IMR-90 (cell line): ENCODE results near the gene OGG1. TPM values are rescaled to one million over a fixed set of nuclear protein-coding genes. Genes with fewer than 3 reads are reported as not detected.

Experiments used
- ATAC-seq: fragments of 200-7000 bp; cut with Tn5 transposase; 2 replicates; pipeline ENCODE4 v1.9.1; 2020; ENCODE audit warnings: low read depth, mild to moderate bottlenecking, moderate library complexity
- Bru-seq: library from RNA; stranded (reverse); fragments of 400-500 nt; gene quantifications from one replicate; lab custom pipeline; 2021; lab: Mats Ljungman, UMichigan
- BruChase-seq, 2 experiments: library from RNA; stranded (reverse); fragments of 400-500 nt; gene quantifications; one replicate each; lab custom pipeline; 2021; lab: Mats Ljungman, UMichigan
- BruUV-seq: library from RNA; stranded (reverse); fragments of 400-500 nt; replicated peaks from 2 replicates; lab custom pipeline; 2021; lab: Mats Ljungman, UMichigan
- CTCF ChIA-PET: fragments of 300-600 bp; formaldehyde crosslinking; extraction: SDS; loops from one replicate; lab custom pipeline; 2021; ENCODE audit warnings: antibody characterized with exemption; lab: Yijun Ruan, JAX
- POLR2A ChIA-PET: fragments of 300-600 bp; sonication (Branson Sonifier 250); formaldehyde crosslinking; loops from one replicate; lab custom pipeline; 2022; ENCODE audit warnings: antibody characterized with exemption; ENCODE audit not compliant: unreplicated experiment; lab: Charles Lee
- DNase-seq: peaks from one replicate; pipeline ENCODE4 v3.0.0; 2013
- H2AFZ ChIP-seq: replicated peaks from 2 replicates; pipeline ENCODE3; 2013; ENCODE audit warnings: low read length, mild to moderate bottlenecking; ENCODE audit not compliant: poor library complexity
- H2AK5ac ChIP-seq: 2 replicates; pipeline ENCODE4 v1.6.1; 2013; ENCODE audit warnings: low read depth, low read length, inconsistent platforms
- H2AK9ac ChIP-seq: replicated peaks from 2 replicates; pipeline ENCODE3; 2013; ENCODE audit warnings: mild to moderate bottlenecking, low read depth, low read length, moderate library complexity; ENCODE audit not compliant: poor library complexity
- H2BK120ac ChIP-seq: 2 replicates; pipeline ENCODE4 v1.6.1; 2013; ENCODE audit warnings: low read depth, low read length, inconsistent platforms
- H2BK15ac ChIP-seq: 3 replicates; pipeline ENCODE4 v1.6.1; 2013; ENCODE audit warnings: low read depth, low read length, inconsistent platforms
- H2BK20ac ChIP-seq: 2 replicates; pipeline ENCODE4 v1.6.1; 2013; ENCODE audit warnings: low read depth, mild to moderate bottlenecking, inconsistent platforms, low read length, moderate library complexity
- H2BK5ac ChIP-seq: 2 replicates; pipeline ENCODE4 v1.6.1; 2013; ENCODE audit warnings: mild to moderate bottlenecking, low read depth, low read length, inconsistent platforms; ENCODE audit not compliant: poor library complexity, severe bottlenecking
- H3K14ac ChIP-seq: replicated peaks from 2 replicates; pipeline ENCODE4 v1.6.1; 2013; ENCODE audit warnings: low read depth, low read length, inconsistent platforms
- H3K18ac ChIP-seq: 2 replicates; pipeline ENCODE4 v1.6.1; 2013; ENCODE audit warnings: low read depth, low read length, control low read depth
- H3K23ac ChIP-seq: 2 replicates; pipeline ENCODE4 v1.6.1; 2013; ENCODE audit warnings: low read depth, low read length, inconsistent platforms
- H3K27ac ChIP-seq: 2 replicates; pipeline ENCODE4 v1.5.1; 2013; ENCODE audit warnings: mild to moderate bottlenecking, control low read depth, low read length; ENCODE audit not compliant: insufficient read depth
- H3K27me3 ChIP-seq: 2 replicates; pipeline ENCODE4 v1.6.1; 2013; ENCODE audit warnings: low read length; ENCODE audit not compliant: control insufficient read depth, insufficient read depth
- H3K36me3 ChIP-seq: 2 replicates; pipeline ENCODE4 v1.6.1; 2013; ENCODE audit warnings: low read length, mixed read lengths; ENCODE audit not compliant: control insufficient read depth, insufficient read depth
- H3K4ac ChIP-seq: 2 replicates; pipeline ENCODE4 v1.6.1; 2013; ENCODE audit warnings: low read depth, low read length, inconsistent platforms
- H3K4me1 ChIP-seq: 2 replicates; pipeline ENCODE4 v1.6.1; 2013; ENCODE audit warnings: low read length, mixed read lengths; ENCODE audit not compliant: control insufficient read depth, insufficient read depth
- H3K4me2 ChIP-seq: 2 replicates; pipeline ENCODE4 v1.6.1; 2013; ENCODE audit warnings: low read depth, mild to moderate bottlenecking, control low read depth, low read length, moderate library complexity
- H3K4me3 ChIP-seq: 2 replicates; pipeline ENCODE4 v1.5.1; 2013; ENCODE audit warnings: low read depth, mild to moderate bottlenecking, control low read depth, low read length, moderate library complexity; ENCODE audit not compliant: insufficient read depth
- H3K56ac ChIP-seq: 2 replicates; pipeline ENCODE4 v1.6.1; 2013; ENCODE audit warnings: low read length, inconsistent platforms; ENCODE audit not compliant: insufficient read depth; ENCODE audit errors: extremely low read depth
- H3K79me1 ChIP-seq, 2 experiments: 2 replicates each; pipeline ENCODE4 v1.6.1; 2013; ENCODE audit warnings: low read length in 2 of 2, inconsistent platforms in 1 of 2, low read depth in 1 of 2
- H3K9ac ChIP-seq: 2 replicates; pipeline ENCODE4 v1.6.1; 2013; ENCODE audit warnings: low read depth, low read length, control low read depth
- H3K9me1 ChIP-seq: 2 replicates; pipeline ENCODE4 v1.6.1; 2013; ENCODE audit warnings: low read length, inconsistent platforms; ENCODE audit not compliant: insufficient read depth
- H3K9me3 ChIP-seq: 2 replicates; pipeline ENCODE4 v1.6.1; 2013; ENCODE audit warnings: low read length; ENCODE audit not compliant: control insufficient read depth, insufficient read depth
- H4K20me1 ChIP-seq: 2 replicates; pipeline ENCODE4 v1.6.1; 2013; ENCODE audit warnings: low read length, inconsistent platforms; ENCODE audit not compliant: insufficient read depth
- H4K5ac ChIP-seq: 2 replicates; pipeline ENCODE4 v1.6.1; 2013; ENCODE audit warnings: mild to moderate bottlenecking, low read depth, low read length, control low read depth
- H4K8ac ChIP-seq, 2 experiments: 2 replicates each; pipeline ENCODE4 v1.6.1; 2013; ENCODE audit warnings: low read depth in 2 of 2, low read length in 2 of 2, control low read depth in 1 of 2, inconsistent platforms in 1 of 2
- H4K91ac ChIP-seq: 2 replicates; pipeline ENCODE4 v1.6.1; 2013; ENCODE audit warnings: low read depth, low read length, inconsistent platforms; ENCODE audit not compliant: insufficient read depth
- BHLHE40 ChIP-seq: fragments of 150-350 bp; IDR thresholded peaks from 2 replicates; pipeline ENCODE4 v1.6.1; 2016; ENCODE audit warnings: mild to moderate bottlenecking, low read depth, low read length
- CEBPB ChIP-seq: IDR thresholded peaks from 2 replicates; pipeline ENCODE4 v1.6.1; 2012; ENCODE audit warnings: low read depth, low read length, improper control_type of control experiment
- MXI1 ChIP-seq: IDR thresholded peaks from 2 replicates; pipeline ENCODE4 v1.6.1; 2012; ENCODE audit warnings: low read depth, mild to moderate bottlenecking, low read length, moderate library complexity, borderline replicate concordance
- POLR2A ChIP-seq: IDR thresholded peaks from 2 replicates; pipeline ENCODE4 v1.6.1; 2012; ENCODE audit warnings: mild to moderate bottlenecking, low read depth, low read length
- RAD21 ChIP-seq: IDR thresholded peaks from 2 replicates; pipeline ENCODE4 v1.6.1; 2012; ENCODE audit warnings: low read length, improper control_type of control experiment
- WGBS, 2 experiments: methylation state at CpG; one replicate each; pipeline versions ENCODE4 v1.1.5 to v1.1.7; 2013; ENCODE audit warnings: missing lambda C conversion rate in 2 of 2; ENCODE audit not compliant: insufficient read length in 1 of 2; ENCODE audit errors: extremely low coverage in 2 of 2; 5-methylcytosine and 5-hydroxymethylcytosine counted together
- dilution Hi-C: fragments of 300-500 bp; cut with HindIII; formaldehyde crosslinking; loops from one replicate; pipeline ENCODE4 v1.14.3; 2018; ENCODE audit warnings: low sequenced_read_pairs; ENCODE audit not compliant: unreplicated experiment
- in situ Hi-C: fragments of 300-500 bp; cut with MboI; formaldehyde crosslinking; loops from 3 replicates; pipeline ENCODE4 v1.14.3; 2019; ENCODE audit warnings: low sequenced_read_pairs, inconsistent platforms, mixed read lengths
- intact Hi-C: fragments of 100-400 bp; cut with micrococcal nuclease; formaldehyde crosslinking; loops from 2 replicates; pipeline ENCODE4 v1.10.0; 2022
- long read RNA-seq: library from polyadenylated mRNA; unstranded; transcript quantifications from one replicate; pipeline ENCODE4 v2.0.0, GENCODE V29; 2021; ENCODE audit not compliant: unreplicated experiment
- polyA plus RNA-seq, 3 experiments: library from polyadenylated mRNA; depleted of rRNA; stranded (reverse); fragments of >200 nt; gene quantifications; 2 replicates each; pipeline ENCODE4 v1.2.3, GENCODE V29; 2012; ENCODE audit warnings: low replicate concordance in 1 of 3
- total RNA-seq: library from RNA; depleted of rRNA; stranded (reverse); fragments of >200 nt; gene quantifications from 2 replicates; pipeline ENCODE4 v1.2.3, GENCODE V29; 2012; rRNA removed

OGG1 gene
- total RNA-seq = 14.9 and 15.8 TPM in 2 replicates
- 25.6 and 28.2 TPM in 2 replicates for polyA plus RNA-seq (2012; rRNA removed)
- 24.6 and 29.1 TPM in 2 replicates for polyA plus RNA-seq (2012; cell fraction: cytosol; rRNA removed)
- polyA plus RNA-seq (2012; cell fraction: nucleus; rRNA removed; ENCODE audit: low replicate concordance) = 30.2 and 34.3 TPM in 2 replicates
- percentile 67 among the genes with signal in this experiment for Bru-seq, nascent RNA
- percentile 67 among the genes with signal in this experiment for BruChase-seq, experiment 1, labeled RNA remaining after a 6-hour chase
- percentile 71 among the genes with signal in this experiment for BruChase-seq, experiment 2, labeled RNA remaining after a 2-hour chase
- long read RNA-seq, transcript OGG1-205 (7 exons, 1,744 nt) = minor isoform, 6 of 22 reads
- long read RNA-seq, transcript OGG1-203 (7 exons, 2,220 nt) = major isoform, 8 of 22 reads
- long read RNA-seq, partial matches to known transcripts = 2 of 22 reads
- long read RNA-seq, other reads (novel, unspliced or antisense) = 2 of 22 reads

GRCh38 chr3:9749645-9750555 is at the start of gene OGG1:
Gene OGG1 (plus strand): TSS chr3:9749952. CDS start chr3:9750287, 335 bp downstream.
- Histone ChIP-seq H2BK20ac (peak within 1 kb of the TSS; percentile 74), H3K14ac (peak within 1 kb of the TSS; percentile 96), H3K36me3 (peaks cover 39% of the 10 kb centered on the region), H3K4ac (peak within 1 kb of the TSS; percentile 97), H3K4me3 (peak within 1 kb of the TSS; percentile 64), H4K91ac (peak within 1 kb of the TSS; percentile 97), H2AFZ (peak within 1 kb of the TSS; percentile 99), H2AK5ac (peak within 1 kb of the TSS; percentile 83), H3K9ac (peak within 1 kb of the TSS; percentile 82), H4K5ac (peak within 1 kb of the TSS; percentile 78), H4K8ac (peak within 1 kb of the TSS; percentile 70 to 98), H3K4me1 (peaks cover 20% of the 10 kb centered on the region), H2AK9ac (peak within 1 kb of the TSS; percentile 91), H2BK15ac (peak within 1 kb of the TSS; percentile 90; the same call in 2 of the 3 replicates), H3K27me3 (no peaks in the 10 kb centered on the region), H3K9me1 (peaks cover 17% of the 10 kb centered on the region), H3K56ac (peak within 1 kb of the TSS; percentile 98), H3K4me2 (peak within 1 kb of the TSS; percentile 82), H4K20me1 (no peaks in the 10 kb centered on the region), H3K23ac (peak within 1 kb of the TSS; percentile 89), H3K27ac (peak within 1 kb of the TSS; percentile 90), H3K79me1 (peaks cover 17 to 42% of the 10 kb centered on the region in 2 experiments), H3K18ac (peak within 1 kb of the TSS; percentile 92), H2BK120ac (peak within 1 kb of the TSS; percentile 96), H3K9me3 (no peaks in the 10 kb centered on the region), H2BK5ac (peak within 1 kb of the TSS; percentile 95)
- WGBS, 2 experiments = 0% methylated on average over 23 of the region's 60 CpGs; no CpG with 5 or more reads in 1 of the 2 experiments
- in situ Hi-C loops = no loop called here
- intact Hi-C loops = loop anchor here (1.0 kb wide), 1 partner anchor 19 kb away; the partner anchor contains the start of gene BRPF1
- dilution Hi-C loops = no loop called here
- ATAC-seq (peak; percentile 94), DNase-seq (peak; percentile 98)
- ChIA-PET POLR2A (interaction anchor here (1.6 kb wide), 1 partner anchor 17 kb away, joined by 5 read pairs; no protein-coding TSS in a partner anchor), CTCF (interaction anchor here (1.9 kb wide), 1 partner anchor 34 kb away, joined by 4 read pairs; no protein-coding TSS in a partner anchor)
- TF ChIP-seq BHLHE40 = no peak; the same call in 1 of the 2 replicates
- peak; percentile 27; the same call in 1 of the 2 replicates for TF ChIP-seq POLR2A
- peak; percentile 79 for TF ChIP-seq MXI1
- TF ChIP-seq RAD21 = no peak
- no peak for TF ChIP-seq CEBPB
- no TSS peak for BruUV-seq
